Measurements from ENCODE around the gene KRT4. TPM values are rescaled to one million over a fixed set of nuclear protein-coding genes. Genes with fewer than 3 reads are reported as not detected.

Gene KRT4
- total RNA-seq, 1 experiment from 2014 or later = not detected

DNA sequence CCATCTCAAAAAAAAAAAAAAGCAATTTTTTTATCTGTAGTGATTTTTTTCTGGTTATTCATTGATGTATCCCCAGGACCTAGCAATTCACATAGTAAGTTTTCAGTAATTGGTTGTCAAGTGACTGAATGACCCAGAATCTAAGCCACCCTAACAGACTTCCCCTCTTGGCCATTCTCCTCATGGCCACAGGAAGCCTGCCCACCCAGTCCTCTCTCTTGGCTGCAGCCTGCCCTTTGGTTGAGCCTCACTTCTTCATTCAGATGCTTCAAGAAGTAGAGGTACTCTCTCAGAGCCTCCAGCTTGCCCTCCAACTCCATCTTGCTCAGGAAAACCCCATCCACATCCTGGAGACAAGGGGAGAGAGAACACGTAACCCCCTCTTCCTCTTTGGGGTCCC is 32.0 kb upstream of the KRT4 start (continued):
- TF ChIP-seq, protein P1, sequence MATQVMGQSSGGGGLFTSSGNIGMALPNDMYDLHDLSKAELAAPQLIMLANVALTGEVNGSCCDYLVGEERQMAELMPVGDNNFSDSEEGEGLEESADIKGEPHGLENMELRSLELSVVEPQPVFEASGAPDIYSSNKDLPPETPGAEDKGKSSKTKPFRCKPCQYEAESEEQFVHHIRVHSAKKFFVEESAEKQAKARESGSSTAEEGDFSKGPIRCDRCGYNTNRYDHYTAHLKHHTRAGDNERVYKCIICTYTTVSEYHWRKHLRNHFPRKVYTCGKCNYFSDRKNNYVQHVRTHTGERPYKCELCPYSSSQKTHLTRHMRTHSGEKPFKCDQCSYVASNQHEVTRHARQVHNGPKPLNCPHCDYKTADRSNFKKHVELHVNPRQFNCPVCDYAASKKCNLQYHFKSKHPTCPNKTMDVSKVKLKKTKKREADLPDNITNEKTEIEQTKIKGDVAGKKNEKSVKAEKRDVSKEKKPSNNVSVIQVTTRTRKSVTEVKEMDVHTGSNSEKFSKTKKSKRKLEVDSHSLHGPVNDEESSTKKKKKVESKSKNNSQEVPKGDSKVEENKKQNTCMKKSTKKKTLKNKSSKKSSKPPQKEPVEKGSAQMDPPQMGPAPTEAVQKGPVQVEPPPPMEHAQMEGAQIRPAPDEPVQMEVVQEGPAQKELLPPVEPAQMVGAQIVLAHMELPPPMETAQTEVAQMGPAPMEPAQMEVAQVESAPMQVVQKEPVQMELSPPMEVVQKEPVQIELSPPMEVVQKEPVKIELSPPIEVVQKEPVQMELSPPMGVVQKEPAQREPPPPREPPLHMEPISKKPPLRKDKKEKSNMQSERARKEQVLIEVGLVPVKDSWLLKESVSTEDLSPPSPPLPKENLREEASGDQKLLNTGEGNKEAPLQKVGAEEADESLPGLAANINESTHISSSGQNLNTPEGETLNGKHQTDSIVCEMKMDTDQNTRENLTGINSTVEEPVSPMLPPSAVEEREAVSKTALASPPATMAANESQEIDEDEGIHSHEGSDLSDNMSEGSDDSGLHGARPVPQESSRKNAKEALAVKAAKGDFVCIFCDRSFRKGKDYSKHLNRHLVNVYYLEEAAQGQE (IDR thresholded peaks at IDR 0.05; ENCODE audit: low read depth) = no peak
- no peak for TF ChIP-seq POLR2AphosphoS5 (IDR thresholded peaks at IDR 0.05; ENCODE audit: low read depth, low read length)
- no peak for TF ChIP-seq FOSL1 (IDR thresholded peaks at IDR 0.05; ENCODE audit: low read depth)
- TF ChIP-seq SP1 (IDR thresholded peaks at IDR 0.05; ENCODE audit: low read depth) = no peak
- no peak for TF ChIP-seq POLR2A (IDR thresholded peaks at IDR 0.05; ENCODE audit: borderline replicate concordance, extremely low read depth, insufficient read depth, insufficient read length)
- no peak for TF ChIP-seq ZFX (IDR thresholded peaks at IDR 0.05)
- no peak for TF ChIP-seq EZH2phosphoT487 (IDR thresholded peaks at IDR 0.05; ENCODE audit: borderline replicate concordance)
- TF ChIP-seq SRF (IDR thresholded peaks at IDR 0.05; ENCODE audit: low read depth) = no peak
- no peak for TF ChIP-seq EZH2 (IDR thresholded peaks at IDR 0.05)
- TF ChIP-seq, protein P2, sequence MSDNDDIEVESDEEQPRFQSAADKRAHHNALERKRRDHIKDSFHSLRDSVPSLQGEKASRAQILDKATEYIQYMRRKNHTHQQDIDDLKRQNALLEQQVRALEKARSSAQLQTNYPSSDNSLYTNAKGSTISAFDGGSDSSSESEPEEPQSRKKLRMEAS (IDR thresholded peaks at IDR 0.05) = no peak
- TF ChIP-seq, protein P3, sequence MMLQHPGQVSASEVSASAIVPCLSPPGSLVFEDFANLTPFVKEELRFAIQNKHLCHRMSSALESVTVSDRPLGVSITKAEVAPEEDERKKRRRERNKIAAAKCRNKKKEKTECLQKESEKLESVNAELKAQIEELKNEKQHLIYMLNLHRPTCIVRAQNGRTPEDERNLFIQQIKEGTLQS (IDR thresholded peaks at IDR 0.05) = no peak

DNA sequence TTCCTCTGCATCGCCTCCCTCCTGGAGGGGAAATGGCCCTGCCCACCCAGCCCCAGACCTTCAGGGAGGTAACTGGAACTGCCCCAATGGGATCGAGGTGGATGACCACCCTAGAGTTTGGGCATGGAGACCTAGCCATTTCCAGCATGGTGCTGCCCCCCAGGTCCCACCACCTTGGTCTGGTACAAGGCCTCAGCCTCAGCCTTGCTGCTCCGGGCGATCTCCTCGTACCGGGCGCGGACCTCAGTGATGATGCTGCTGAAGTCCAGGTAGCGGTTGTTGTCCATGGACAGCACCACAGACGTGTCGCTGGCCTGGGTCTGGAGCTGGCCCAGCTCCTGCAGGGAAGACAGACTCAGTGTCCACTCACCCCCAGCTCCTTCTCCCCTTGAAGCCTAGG is 30.5 kb upstream of the KRT4 start:
- Histone ChIP-seq H3K27me3 (ENCODE audit: insufficient read depth, low read length) (peaks cover 10% of the 10 kb centered on the region; the same call in 1 of the 2 replicates), H4K20me1 (ENCODE audit: insufficient read depth) (no peaks in the 10 kb centered on the region), H3K36me3 (ENCODE audit: control insufficient read depth in 1 of 2, insufficient read depth in 2 of 2, low read length in 2 of 2) (no peaks in the 10 kb centered on the region), H3K9ac (ENCODE audit: low read length) (no peak overlapping the region), H2AFZ (ENCODE audit: low read depth, low read length, poor library complexity, severe bottlenecking) (no peak overlapping the region), H3K4me1 (ENCODE audit: control insufficient read depth in 1 of 2, insufficient read depth in 2 of 2, low read length in 2 of 2) (peaks cover 0 to 14% of the 10 kb centered on the region in 2 experiments; a peak in 2 of 4 replicates), H3K4me2 (ENCODE audit: low read length) (no peak overlapping the region), H3K79me2 (ENCODE audit: insufficient read depth, low read length) (no peaks in the 10 kb centered on the region), H3K9me3 (ENCODE audit: control insufficient read depth in 1 of 2, insufficient read depth in 1 of 2, low read depth in 1 of 2, low read length in 2 of 2) (no peaks in the 10 kb centered on the region), H3K27ac (ENCODE audit: low read depth, low read length) (no peak overlapping the region), H3K4me3 (replicated peaks in 1 of 2; ENCODE audit: low read depth in 1 of 2, low read length in 2 of 2) (no peak overlapping the region), H3K9me2 (ENCODE audit: insufficient read depth) (no peaks in the 10 kb centered on the region)
- BruUV-seq (replicated peaks) = no TSS peak
- no peak for DNase-seq (ENCODE audit: low read depth, low spot score)
- ChIA-PET POLR2A (no interaction called here), RAD21 (ENCODE audit: low non-redundant PET in 1 of 2, low total read pairs in 2 of 2, uncharacterized antibody in 2 of 2, unreplicated experiment in 2 of 2) (no interaction called here), CTCF (no interaction called here)
- ATAC-seq = no peak
- intact Hi-C loops (cut with micrococcal nuclease) = no loop called here
- TF ChIP-seq JUND (IDR thresholded peaks at IDR 0.05) (no peak), SRF (IDR thresholded peaks at IDR 0.05; ENCODE audit: low read depth) (no peak), EZH2 (IDR thresholded peaks at IDR 0.05) (no peak), CEBPB (IDR thresholded peaks at IDR 0.05; ENCODE audit: low read depth) (no peak), ZFX (IDR thresholded peaks at IDR 0.05) (no peak), CBX3 (IDR thresholded peaks at IDR 0.05; ENCODE audit: low read depth) (no peak), FOSL1 (IDR thresholded peaks at IDR 0.05; ENCODE audit: low read depth) (no peak), TCF7L2 (IDR thresholded peaks at IDR 0.05; ENCODE audit: borderline replicate concordance, extremely low read depth, insufficient read depth, insufficient read length) (no peak), YY1 (IDR thresholded peaks at IDR 0.05; ENCODE audit: extremely low read depth, insufficient replicate concordance, low read depth, low read length) (no peak)
- TF ChIP-seq, protein P1 (IDR thresholded peaks at IDR 0.05; ENCODE audit: low read depth) = no peak
- TF ChIP-seq, protein P2 (IDR thresholded peaks at IDR 0.05) = no peak
